ENCODE data around the gene NDUFS6.

The NDUFS6 gene

DNA sequence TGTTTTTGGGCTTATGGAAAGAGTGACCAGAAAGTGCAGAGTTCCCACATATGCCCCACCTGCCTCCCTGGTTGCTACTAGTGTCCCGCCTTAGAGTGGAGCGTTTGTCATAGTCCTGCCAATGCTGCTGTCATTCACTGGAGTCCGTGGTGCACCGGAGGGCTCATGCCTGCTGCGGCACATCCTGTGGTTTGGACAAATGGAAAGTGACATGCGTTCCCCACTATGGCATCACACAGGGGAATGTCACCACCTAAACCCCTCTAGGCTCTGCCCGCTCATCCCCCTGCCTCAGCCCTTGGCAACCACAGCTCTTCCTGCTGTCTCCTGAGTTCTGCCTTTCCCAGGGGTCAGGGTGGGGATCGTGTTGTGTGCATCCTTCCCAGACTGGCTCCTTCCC lies 52.3 kb downstream of the NDUFS6 start:
- no peak for DNase-seq (ENCODE audit: low read depth)

DNA sequence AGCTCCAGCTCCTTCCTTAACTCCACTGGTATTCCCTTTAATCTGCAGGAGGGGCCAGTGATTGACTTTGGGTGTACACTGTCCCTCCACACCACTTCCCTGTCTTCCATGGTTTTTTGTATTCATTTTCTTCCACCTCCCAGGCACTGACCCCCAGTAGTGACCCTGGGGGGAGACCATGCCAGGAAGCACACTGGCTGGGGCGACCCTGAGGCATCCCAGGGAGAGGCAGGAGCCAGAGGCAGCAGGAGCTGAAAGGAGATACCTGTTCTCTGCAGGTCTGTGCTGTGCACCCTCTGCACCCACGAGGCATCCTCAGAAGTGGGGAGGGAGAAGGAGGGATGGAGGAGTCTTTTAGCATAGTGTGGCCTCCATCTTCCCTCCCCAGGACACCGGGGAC lies 53.9 kb downstream of the NDUFS6 start:
- DNase-seq (ENCODE audit: low read depth) = no peak

DNA sequence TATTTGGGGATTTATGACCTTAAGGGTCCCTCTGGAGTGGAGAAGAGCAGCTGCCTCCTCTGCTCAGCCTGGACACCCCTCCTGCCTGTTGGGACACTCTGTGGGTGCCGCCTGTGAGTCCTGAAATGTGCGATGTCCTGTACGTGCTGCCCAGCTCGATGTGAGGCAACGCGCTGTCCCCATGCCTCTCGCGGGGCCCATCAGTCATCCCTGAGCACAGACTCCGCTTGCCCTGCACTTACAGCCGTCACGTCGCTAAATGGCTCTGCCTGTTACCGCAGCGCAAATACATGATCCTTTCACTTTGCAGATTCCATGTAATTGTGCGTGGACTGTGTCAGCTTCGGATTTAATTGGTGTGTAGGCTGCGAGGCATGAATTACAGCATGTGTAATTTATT lies 54.4 kb downstream of the NDUFS6 start:
- no peak for DNase-seq (ENCODE audit: low read depth)

DNA sequence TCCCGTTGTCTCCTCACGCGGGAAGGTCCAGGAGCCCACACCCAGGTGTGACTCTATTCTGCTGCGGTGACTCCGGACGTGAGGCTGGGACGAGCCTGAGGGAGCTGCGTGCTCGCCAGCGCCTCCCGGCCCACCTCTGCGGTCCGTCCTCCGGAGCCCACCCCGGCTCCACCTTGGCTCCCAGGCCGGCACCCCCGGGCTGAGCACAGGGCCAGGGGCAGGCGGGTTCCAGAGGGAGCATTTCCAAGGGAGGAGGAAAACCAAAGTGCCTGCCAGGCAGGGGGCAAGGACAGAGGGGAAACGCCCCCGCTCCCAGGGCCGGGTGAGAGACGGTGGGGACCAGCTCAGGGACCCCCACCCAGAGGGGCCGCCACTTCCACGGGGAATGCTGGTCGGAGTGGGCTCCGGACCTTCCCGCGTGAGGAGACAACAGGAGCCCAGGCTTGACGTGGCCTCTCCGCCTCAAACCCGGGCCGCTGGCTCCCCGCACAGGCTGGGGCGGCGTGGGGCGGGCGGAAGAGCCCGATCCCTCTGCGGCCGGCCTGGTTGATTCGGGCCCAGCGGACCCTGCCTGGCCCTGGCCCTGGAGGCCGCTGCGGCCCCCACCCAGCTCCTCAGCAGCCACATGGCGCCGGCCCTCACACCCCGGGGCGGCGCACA lies 55.5 kb downstream of the NDUFS6 start:
- no peak for DNase-seq (ENCODE audit: low read depth)

DNA sequence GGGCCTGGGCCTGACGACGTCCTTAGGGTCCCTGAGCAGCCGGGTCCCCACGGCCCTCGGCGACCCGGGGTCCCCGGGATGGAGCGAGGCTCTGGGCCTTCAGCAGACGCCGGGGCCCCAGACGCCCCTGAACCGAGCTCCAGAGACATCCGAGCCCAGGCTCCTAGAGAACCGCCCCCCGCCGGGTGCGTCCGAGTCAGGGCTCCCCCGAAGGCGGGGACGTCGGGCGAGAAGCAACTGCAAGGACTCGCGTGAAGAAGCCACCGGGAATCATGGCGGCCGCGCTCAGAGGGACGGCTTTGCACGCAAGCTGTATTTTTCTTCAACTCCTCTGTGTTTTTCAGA lies 56.0 kb downstream of the NDUFS6 start:
- no peak for DNase-seq (ENCODE audit: low read depth)

DNA sequence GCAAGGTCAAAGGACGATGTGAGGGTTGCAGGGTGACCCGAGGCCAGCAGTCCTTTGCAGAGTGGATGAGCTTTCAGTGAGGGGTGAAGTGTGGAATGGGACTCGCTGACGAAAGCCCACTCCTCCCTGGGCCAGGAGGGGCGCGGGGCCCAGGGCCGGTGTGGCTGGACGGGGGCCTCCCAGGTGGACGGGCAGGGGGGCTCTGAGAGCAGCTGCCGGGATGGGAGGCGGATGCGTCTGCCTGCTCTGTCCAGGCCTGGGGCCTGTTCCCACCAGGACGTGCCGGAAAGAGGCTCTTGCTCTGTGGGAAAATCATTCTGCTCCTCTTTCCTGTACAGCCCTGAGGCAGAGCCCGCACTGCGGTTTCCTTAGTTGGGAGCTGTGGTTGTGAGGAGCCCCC lies 57.2 kb downstream of the NDUFS6 start:
- DNase-seq (ENCODE audit: low read depth) = no peak

DNA sequence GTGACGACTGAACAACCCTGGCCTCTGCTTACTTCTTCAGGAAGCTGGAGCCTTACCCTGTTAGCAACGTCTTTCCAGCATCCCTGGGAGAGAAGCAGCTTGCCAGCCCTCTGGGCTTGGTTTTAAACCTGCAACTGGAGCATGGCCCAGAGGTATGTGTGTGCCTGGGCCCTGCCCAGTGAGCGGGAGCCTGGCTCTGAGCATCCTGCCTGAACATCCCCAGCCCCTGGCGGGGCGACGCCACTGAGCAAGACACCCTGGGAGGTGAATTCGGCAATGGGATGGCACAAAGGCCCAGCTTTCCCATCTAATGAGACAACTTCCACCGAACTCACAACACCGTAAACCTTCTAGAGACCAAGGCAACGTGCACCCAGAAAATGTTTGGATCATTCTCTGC lies 57.9 kb downstream of the NDUFS6 start:
- DNase-seq (ENCODE audit: low read depth) = no peak

DNA sequence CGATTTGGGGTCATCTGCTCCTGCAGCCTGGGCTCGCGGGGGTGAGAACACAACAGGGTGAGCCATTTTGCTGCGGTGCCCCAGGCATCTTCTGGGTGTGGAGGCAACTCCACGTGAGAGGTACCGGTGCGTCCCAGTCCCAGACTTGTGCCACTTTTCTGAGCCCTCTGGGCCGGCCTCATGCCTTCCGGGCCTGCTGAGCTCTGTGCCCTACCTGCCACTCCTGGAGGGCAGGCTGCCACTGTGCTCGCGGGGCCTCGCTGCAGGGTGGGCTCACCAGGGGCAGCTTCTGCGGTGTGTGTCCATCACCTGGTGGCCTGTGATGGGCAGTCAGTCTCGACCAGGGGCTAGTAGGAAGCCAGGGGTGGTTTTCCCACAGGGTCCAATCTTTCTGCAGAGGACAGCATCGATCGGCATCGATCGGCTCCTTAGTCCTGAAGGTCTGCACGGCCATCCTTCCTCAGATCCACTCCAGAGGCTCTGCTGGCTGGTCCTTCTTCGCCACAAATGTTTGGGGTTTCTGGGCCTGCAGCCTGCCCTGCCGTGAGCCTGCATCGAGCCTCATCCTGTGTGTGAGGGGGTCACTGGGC lies 58.9 kb downstream of the NDUFS6 start:
- no peak for DNase-seq (ENCODE audit: low read depth)

DNA sequence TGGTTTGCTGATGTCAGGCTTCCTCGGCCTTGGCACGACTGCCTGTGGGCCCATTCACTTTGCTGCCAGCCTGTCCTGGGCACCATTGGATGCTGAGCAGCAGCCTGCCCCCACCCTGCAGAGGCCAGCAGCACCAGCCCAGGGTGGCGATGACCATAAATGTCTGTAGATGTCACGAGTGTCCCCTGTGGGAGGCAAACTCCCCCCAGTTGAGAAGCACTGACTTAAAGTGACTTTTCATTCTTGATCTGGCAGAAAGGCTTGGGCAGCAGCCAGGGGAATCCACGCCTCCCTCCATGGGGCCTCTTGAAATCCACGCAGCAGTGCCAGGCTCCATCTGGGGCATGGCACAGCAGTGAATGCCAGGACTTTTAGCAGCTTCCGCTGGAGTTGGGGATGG lies 59.7 kb downstream of the NDUFS6 start:
- no peak for DNase-seq (ENCODE audit: low read depth)

DNA sequence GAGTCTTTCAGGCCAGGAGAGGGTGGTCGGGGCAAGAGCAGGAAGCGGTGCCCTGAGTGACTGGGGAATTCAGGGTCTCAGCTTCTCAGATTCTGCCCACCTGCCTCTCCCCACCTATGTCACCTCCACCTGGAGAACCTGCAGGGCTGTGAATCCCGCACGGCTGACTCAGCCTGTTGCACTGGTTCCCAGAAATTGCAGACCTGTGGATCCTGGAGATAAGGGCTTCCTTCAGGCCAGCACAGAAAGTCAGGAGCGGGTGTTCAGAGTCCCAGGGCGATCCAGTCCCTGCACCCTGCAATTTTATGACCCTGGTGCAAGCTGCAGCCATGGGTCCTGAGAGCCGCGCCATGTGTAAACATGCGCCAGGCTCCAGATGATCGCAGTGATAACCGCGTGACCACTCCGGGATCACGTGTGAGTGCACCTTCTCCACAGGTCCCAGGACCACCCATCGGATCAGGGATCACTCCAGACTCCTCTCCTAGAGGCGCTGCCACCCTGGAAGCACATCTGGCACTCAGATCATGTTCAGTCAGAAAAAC lies 63.8 kb downstream of the NDUFS6 start:
- no peak for DNase-seq (ENCODE audit: low read depth)

DNA sequence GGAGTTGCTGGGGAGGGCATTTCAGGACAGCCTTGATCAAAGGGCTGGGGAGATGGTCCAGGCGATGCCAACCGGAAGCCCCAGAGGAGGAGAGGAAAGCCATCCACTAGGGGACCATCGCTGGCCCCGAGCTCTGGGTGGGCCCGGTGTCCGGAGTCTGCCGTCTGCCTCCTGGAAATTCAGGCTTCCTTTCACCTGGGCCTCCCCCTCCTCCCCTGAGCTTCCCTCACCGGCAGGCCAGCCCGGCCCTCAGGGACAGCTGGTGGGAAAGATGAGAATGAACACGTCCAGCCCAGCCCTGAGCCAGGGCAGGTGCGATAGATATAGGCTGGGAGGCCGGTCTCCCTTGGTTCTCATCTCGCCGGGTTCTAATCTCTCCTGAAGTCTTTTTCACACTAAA lies 64.3 kb downstream of the NDUFS6 start:
- DNase-seq (ENCODE audit: low read depth) = no peak

Data from stimulated activated CD8-positive, alpha-beta memory T cell treated with anti-CD3 and anti-CD28 coated beads, Interleukin-12 subunit alpha, Interleukin-12 subunit beta, amount 100 ng/mL, for 4 hours (primary cell).